ENCODE data around the gene NPPB.

The NPPB gene

DNA sequence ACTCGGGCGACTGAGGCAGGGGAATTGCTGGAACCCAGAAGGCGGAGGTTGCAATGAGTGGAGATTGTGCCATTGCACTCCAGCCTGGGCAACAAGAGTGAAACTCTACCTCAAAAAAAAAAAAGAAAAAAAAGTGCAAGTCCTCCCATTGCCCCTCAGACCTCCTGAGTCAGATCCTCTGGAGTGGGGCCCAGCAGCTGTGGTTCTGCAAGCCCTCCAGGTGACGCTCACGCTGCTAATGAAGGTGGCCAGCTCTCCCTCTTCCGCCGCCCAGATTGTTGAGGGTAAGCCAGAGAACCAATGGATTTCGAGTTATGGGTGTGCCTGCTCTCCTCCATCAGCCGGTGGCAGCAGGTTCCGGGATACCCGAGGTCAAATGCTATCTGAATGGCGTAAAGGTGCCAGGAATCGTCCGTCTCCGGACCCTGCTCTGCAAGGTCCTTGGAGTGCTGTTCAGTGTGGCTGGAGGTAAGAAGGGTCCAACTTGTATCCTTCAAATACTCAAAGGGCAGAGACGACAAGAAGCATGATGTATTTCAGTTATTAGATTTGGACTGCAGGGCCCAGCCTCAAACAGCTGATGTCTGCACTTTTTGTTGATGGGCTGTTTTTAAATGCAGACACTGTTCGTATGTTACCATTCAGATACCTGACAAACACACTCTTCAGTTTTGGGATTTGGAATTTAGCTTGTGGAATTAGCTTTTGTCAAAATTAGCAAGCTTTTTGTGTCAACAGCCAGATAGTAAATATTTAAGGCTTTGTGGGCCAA is 35.2 kb downstream of the NPPB start:
- Histone ChIP-seq H3K4me3 (ENCODE audit: insufficient read depth, low read length, poor library complexity, severe bottlenecking) (no peak overlapping the region), H2AFZ (ENCODE audit: low read depth, low read length, severe bottlenecking) (no peak overlapping the region), H3K9me2 (replicated peaks; ENCODE audit: insufficient read depth, low read length) (no peaks in the 10 kb centered on the region), H4K20me1 (ENCODE audit: low read depth, low read length) (no peaks in the 10 kb centered on the region), H3K9ac (ENCODE audit: low read length) (no peak overlapping the region), H3K9me3 (ENCODE audit: insufficient read depth, low read length) (no peaks in the 10 kb centered on the region), H3F3A (ENCODE audit: insufficient read depth) (no peaks in the 10 kb centered on the region), H3K27ac (ENCODE audit: low read depth, low read length) (no peak overlapping the region), H3K79me2 (ENCODE audit: insufficient read depth, low read length) (no peaks in the 10 kb centered on the region), H3K4me2 (ENCODE audit: low read depth, low read length, poor library complexity, severe bottlenecking) (no peak overlapping the region), H3K27me3 (ENCODE audit: low read length) (no peaks in the 10 kb centered on the region), H3K36me3 (ENCODE audit: low read length) (peaks cover 6% of the 10 kb centered on the region; the same call in 1 of the 2 replicates)
- TF ChIP-seq, protein P1, sequence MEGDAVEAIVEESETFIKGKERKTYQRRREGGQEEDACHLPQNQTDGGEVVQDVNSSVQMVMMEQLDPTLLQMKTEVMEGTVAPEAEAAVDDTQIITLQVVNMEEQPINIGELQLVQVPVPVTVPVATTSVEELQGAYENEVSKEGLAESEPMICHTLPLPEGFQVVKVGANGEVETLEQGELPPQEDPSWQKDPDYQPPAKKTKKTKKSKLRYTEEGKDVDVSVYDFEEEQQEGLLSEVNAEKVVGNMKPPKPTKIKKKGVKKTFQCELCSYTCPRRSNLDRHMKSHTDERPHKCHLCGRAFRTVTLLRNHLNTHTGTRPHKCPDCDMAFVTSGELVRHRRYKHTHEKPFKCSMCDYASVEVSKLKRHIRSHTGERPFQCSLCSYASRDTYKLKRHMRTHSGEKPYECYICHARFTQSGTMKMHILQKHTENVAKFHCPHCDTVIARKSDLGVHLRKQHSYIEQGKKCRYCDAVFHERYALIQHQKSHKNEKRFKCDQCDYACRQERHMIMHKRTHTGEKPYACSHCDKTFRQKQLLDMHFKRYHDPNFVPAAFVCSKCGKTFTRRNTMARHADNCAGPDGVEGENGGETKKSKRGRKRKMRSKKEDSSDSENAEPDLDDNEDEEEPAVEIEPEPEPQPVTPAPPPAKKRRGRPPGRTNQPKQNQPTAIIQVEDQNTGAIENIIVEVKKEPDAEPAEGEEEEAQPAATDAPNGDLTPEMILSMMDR (IDR thresholded peaks at IDR 0.05; ENCODE audit: insufficient read depth, low read length, poor library complexity, severe bottlenecking), result no peak
- no peak for TF ChIP-seq EZH2phosphoT487 (conservative IDR thresholded peaks at IDR 0.05; ENCODE audit: low read length)

- H3F3A ChIP-seq (ENCODE audit: insufficient read depth), result no peaks in the 10 kb centered on the region
- peaks cover 13% of the 10 kb centered on the region; the same call in 1 of the 2 replicates for H3K36me3 ChIP-seq (ENCODE audit: low read length)
- H3K79me2 ChIP-seq (ENCODE audit: insufficient read depth, low read length), result no peaks in the 10 kb centered on the region
- no peak overlapping the region for H3K4me3 ChIP-seq (ENCODE audit: insufficient read depth, low read length, poor library complexity, severe bottlenecking)
- H2AFZ ChIP-seq (ENCODE audit: low read depth, low read length, severe bottlenecking), result no peak overlapping the region
- no peak overlapping the region for H3K27ac ChIP-seq (ENCODE audit: low read depth, low read length)
- H3K9me2 ChIP-seq (replicated peaks; ENCODE audit: insufficient read depth, low read length), result no peaks in the 10 kb centered on the region
- no peak overlapping the region for H3K4me2 ChIP-seq (ENCODE audit: low read depth, low read length, poor library complexity, severe bottlenecking)
- H3K9me3 ChIP-seq (ENCODE audit: insufficient read depth, low read length), result no peaks in the 10 kb centered on the region
- H3K27me3 ChIP-seq (ENCODE audit: low read length), result no peaks in the 10 kb centered on the region
- no peaks in the 10 kb centered on the region for H4K20me1 ChIP-seq (ENCODE audit: low read depth, low read length)
- TF ChIP-seq, protein P1 (IDR thresholded peaks at IDR 0.05; ENCODE audit: insufficient read depth, low read length, poor library complexity, severe bottlenecking), result no peak
- no peak for TF ChIP-seq EZH2phosphoT487 (conservative IDR thresholded peaks at IDR 0.05; ENCODE audit: low read length)
- no peak overlapping the region for H3K9ac ChIP-seq (ENCODE audit: low read length)
Measured at GRCh38 chr1:11822091-11822490, 36.7 kb downstream of the NPPB start.

DNA sequence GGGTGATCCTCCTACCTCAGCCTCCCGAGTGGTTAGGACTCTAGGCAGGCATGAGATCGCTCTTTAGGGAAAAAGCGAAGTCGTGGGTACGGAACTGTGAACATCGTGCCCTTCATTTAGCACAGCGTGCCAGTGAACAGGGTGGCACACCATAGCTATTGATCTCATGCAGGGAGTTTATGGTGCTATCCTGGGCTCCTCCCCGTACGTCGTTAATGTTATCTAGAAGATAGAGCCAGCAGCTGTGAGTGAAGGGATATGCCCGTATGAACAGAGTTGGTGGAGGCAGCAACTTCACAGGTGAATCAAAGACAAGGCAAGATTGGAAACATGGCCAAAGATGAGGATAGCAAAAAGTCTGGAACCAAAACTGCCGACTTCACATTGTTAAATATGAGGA is 41.6 kb downstream of the NPPB start:
- H3K9ac ChIP-seq (ENCODE audit: low read length), result no peak overlapping the region
- H3K4me2 ChIP-seq (ENCODE audit: low read depth, low read length, poor library complexity, severe bottlenecking), result no peak overlapping the region
- no peaks in the 10 kb centered on the region for H3K27me3 ChIP-seq (ENCODE audit: low read length)
- no peak for TF ChIP-seq EZH2phosphoT487 (conservative IDR thresholded peaks at IDR 0.05; ENCODE audit: low read length)
- TF ChIP-seq, protein P1 (IDR thresholded peaks at IDR 0.05; ENCODE audit: insufficient read depth, low read length, poor library complexity, severe bottlenecking), result no peak
- H4K20me1 ChIP-seq (ENCODE audit: low read depth, low read length), result no peaks in the 10 kb centered on the region
- no peak overlapping the region for H3K27ac ChIP-seq (ENCODE audit: low read depth, low read length)
- H3K36me3 ChIP-seq (ENCODE audit: low read length), result peaks cover 23% of the 10 kb centered on the region; the same call in 1 of the 2 replicates
- H3K9me3 ChIP-seq (ENCODE audit: insufficient read depth, low read length), result no peaks in the 10 kb centered on the region
- no peaks in the 10 kb centered on the region for H3K9me2 ChIP-seq (replicated peaks; ENCODE audit: insufficient read depth, low read length)
- no peak overlapping the region for H2AFZ ChIP-seq (ENCODE audit: low read depth, low read length, severe bottlenecking)
- H3F3A ChIP-seq (ENCODE audit: insufficient read depth), result peaks cover 28% of the 10 kb centered on the region
- peaks cover 17% of the 10 kb centered on the region for H3K79me2 ChIP-seq (ENCODE audit: insufficient read depth, low read length)
- H3K4me3 ChIP-seq (ENCODE audit: insufficient read depth, low read length, poor library complexity, severe bottlenecking), result no peak overlapping the region
